Activated naive CD8-positive, alpha-beta T cell treated with anti-CD3 and anti-CD28 coated beads, Interleukin-2, amount 50 U/mL, for 16 hours (primary cell): Measurements from ENCODE around the gene CASKIN2.

Experiments
- DNase-seq: peaks from one replicate; pipeline ENCODE4 v3.0.0-alpha.2; 2020; ENCODE audit warnings: low read depth, low spot score

CASKIN2 gene, protein sequence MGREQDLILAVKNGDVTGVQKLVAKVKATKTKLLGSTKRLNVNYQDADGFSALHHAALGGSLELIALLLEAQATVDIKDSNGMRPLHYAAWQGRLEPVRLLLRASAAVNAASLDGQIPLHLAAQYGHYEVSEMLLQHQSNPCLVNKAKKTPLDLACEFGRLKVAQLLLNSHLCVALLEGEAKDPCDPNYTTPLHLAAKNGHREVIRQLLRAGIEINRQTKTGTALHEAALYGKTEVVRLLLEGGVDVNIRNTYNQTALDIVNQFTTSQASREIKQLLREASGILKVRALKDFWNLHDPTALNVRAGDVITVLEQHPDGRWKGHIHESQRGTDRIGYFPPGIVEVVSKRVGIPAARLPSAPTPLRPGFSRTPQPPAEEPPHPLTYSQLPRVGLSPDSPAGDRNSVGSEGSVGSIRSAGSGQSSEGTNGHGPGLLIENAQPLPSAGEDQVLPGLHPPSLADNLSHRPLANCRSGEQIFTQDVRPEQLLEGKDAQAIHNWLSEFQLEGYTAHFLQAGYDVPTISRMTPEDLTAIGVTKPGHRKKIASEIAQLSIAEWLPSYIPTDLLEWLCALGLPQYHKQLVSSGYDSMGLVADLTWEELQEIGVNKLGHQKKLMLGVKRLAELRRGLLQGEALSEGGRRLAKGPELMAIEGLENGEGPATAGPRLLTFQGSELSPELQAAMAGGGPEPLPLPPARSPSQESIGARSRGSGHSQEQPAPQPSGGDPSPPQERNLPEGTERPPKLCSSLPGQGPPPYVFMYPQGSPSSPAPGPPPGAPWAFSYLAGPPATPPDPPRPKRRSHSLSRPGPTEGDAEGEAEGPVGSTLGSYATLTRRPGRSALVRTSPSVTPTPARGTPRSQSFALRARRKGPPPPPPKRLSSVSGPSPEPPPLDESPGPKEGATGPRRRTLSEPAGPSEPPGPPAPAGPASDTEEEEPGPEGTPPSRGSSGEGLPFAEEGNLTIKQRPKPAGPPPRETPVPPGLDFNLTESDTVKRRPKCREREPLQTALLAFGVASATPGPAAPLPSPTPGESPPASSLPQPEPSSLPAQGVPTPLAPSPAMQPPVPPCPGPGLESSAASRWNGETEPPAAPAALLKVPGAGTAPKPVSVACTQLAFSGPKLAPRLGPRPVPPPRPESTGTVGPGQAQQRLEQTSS (N-terminal part only)

GRCh38 chr17:75515496-75516254, at the start of gene CASKIN2:
Gene CASKIN2 (minus strand): TSS chr17:75515537. CDS start chr17:75513804, 1,733 bp downstream.
- DNase-seq, result peak; percentile 78

GRCh38 chr17:75565066-75565465, 49.7 kb upstream of the CASKIN2 start:
- DNase-seq, result no peak

DNA sequence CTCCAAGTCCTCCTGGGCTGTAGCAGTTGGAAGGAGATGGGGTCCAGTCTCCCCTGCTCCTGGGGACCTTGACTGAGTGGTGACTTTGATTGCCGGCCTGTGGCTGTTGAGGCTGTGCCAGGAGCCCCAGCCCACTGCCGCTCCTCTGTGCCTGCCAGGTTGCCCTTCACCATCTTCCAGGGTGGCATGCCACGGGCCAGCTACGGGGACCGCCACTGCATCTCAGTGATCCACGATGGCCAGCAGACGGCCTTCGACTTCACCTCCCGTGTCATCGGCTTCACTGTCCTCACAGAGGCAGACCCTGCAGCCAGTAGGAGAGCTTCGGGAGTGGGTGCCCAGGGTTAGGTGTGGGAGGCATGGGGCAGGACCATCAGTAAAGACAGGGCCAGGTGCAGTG, 48.9 kb upstream of the CASKIN2 start:
- DNase-seq, result no peak

DNA sequence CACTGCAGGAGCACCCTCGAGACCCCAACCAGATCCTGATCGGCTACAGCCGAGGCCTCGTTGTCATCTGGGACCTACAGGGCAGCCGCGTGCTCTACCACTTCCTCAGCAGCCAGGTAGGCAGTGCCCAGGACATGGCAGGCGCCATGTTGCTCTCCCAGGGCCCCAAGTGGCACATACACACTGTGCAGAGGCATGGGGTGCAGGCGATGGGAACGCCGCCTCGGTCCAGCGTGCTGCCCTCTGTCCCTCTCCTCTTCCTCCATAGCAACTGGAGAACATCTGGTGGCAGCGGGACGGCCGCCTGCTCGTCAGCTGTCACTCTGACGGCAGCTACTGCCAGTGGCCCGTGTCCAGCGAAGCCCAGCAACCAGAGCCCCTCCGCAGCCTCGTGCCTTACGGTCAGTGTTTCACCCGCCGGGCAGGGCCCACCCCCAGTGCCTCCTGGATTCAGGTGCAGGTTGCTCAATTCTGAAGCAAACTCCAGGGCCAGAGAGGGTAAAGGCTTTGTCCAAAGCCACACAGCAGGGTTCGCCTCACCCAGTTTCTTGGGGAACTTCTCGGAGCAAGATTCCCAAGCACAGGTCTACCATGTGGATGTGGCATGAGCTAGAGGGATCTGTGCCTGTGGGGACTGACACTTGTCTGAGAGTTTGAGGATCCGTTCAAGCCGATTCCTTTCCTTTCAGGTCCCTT, 47.9 kb upstream of the CASKIN2 start:
- no peak for DNase-seq

GRCh38 chr17:75561927-75562603, 46.7 kb upstream of the CASKIN2 start:
- DNase-seq, result no peak

- DNase-seq, result no peak
Observed at GRCh38 chr17:75559958-75560533, 44.7 kb upstream of the CASKIN2 start.

GRCh38 chr17:75558666-75559530, 43.6 kb upstream of the CASKIN2 start:
- DNase-seq, result no peak

GRCh38 chr17:75557852-75558665, 42.7 kb upstream of the CASKIN2 start:
- DNase-seq, result no peak

GRCh38 chr17:75557075-75557851, 41.9 kb upstream of the CASKIN2 start:
- DNase-seq, result no peak

DNA sequence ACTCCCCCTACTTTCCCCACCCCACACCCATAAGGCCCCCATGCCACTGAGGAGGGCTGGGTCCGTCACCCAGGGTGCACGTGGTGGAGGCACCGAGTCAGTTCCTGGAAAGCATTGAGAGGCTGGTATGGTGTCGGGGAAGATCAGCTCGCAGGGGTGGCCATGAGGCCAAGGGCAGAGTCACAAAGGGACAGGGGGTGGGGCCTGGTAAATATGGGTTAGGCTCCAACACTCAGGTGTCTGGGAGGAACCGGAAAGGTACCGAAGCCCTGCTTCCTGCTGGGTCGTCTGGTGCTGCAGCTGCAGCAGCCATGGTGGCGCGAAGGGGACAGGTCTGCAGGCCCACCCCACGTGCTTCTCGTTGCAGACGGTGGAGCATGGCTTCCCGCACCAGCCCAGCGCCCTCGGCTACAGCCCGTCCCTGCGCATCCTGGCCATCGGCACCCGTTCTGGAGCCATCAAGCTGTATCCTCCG, 40.4 kb upstream of the CASKIN2 start:
- no peak for DNase-seq

GRCh38 chr17:75553295-75554110, 38.2 kb upstream of the CASKIN2 start:
- DNase-seq, result no peak

DNA sequence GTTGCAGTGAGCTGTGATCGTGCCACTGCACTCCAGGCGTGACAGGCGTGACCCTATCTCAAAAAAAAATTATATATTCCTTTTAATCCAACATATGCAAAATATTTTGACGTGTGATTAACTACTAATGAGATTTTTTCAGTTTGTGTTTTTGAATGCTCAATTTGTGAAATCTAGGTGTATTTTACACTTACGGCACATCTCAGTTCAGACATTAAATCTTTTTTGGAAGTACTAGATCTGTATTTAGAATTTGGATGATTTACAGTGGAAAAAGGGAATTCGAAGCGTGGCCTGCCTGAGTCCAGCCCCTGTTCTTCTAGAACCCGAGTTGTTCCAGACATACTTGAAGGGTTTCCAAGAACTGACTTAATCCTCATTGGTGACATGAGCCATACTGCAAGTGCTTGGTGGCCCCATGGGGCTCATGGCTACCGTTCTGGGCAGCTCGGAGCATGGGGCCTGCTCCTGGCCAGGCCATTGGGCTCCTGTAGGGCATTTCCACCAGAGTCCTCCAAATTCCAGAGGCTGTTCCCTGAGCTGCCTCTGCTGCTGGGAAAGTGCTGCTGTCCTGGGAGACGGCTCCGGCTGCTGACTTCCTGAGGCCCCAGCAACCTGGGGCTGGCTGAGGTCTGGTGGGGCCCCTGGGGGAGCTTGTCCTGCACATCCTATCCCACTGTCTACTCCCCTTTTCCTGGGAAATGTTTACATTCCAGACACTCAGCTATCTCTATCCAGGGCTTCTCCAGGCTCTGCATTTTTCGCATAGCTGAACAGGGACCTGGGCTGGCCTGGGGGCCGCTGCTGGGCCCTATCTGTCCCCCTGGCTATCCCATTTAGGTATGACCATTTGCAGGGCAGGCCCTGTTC, 37.3 kb upstream of the CASKIN2 start:
- no peak for DNase-seq

DNA sequence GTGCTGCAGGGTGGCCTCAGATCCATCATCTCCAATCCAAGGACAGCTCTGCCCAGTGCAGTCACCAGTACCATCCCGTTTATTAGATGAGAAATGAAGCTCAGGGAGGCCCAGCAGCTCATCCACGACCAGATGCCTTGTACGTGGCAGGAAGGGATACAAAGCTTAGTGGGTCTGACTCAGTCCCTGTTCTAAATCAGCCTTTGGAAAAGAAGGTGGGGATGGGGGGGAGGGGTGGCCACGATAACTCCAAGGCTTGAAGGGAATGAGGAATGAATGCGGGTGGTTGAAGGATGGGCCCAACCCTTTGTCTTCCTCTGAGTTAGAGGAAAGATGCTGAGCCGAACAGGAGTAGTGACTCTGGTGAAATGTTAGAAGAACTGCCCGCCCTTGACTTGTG, 35.9 kb upstream of the CASKIN2 start:
- no peak for DNase-seq

- DNase-seq, result no peak
Observed at GRCh38 chr17:75550139-75550465, 34.8 kb upstream of the CASKIN2 start.
